ENCODE measurements around the gene RAB35. TPM values are rescaled to one million over a fixed set of nuclear protein-coding genes. Genes with fewer than 3 reads are reported as not detected.

RAB35 gene
- total and polyA plus RNA-seq, 2 experiments from 2014 or later, result 22.6 to 24.0 TPM

DNA sequence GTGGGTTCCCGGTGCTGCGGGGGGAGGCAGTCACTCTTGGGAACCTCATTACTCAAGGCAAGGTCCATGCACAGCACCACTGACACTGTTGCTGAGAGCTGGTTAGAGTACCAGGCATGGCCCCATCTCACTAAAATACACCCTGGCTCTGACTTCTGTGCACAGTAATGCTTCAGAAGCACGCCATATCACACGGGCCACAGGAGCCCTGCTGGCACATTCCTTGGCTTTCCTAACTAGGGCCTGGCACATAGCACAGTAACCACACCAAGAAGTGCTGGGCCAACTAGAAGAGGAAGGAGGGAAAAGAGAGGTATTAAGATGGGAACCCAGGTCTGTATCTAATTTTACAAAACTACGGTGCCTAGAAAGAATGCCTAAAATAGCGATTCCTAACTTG, 13.5 kb upstream of the RAB35 start:
- H3K4me2 ChIP-seq, result no peak overlapping the region
- no peaks in the 10 kb centered on the region for H3K9me2 ChIP-seq (replicated peaks; ENCODE audit: insufficient read depth)
- H3K27ac ChIP-seq, result no peak overlapping the region
- WGBS (ENCODE audit: low lambda C conversion rate, missing lambda C conversion rate), result 95% methylated on average over 6 of the region's 6 CpGs
- no peaks in the 10 kb centered on the region for H3K4me1 ChIP-seq (ENCODE audit: insufficient read depth)
- no peaks in the 10 kb centered on the region for H3K36me3 ChIP-seq (replicated peaks; ENCODE audit: insufficient read depth, low read depth)
- H3K79me2 ChIP-seq, result no peaks in the 10 kb centered on the region
- H3K27me3 ChIP-seq, result no peaks in the 10 kb centered on the region
- DNase-seq (ENCODE audit: low spot score), result no peak
- no peaks in the 10 kb centered on the region for H4K20me1 ChIP-seq (ENCODE audit: insufficient read depth, poor library complexity, severe bottlenecking)
- no peaks in the 10 kb centered on the region for H3K9me3 ChIP-seq (ENCODE audit: low read depth)
- H2AFZ ChIP-seq, result no peak overlapping the region
- TF ChIP-seq EZH2 (IDR thresholded peaks at IDR 0.05; ENCODE audit: borderline replicate concordance) (no peak), EZH2phosphoT487 (IDR thresholded peaks at IDR 0.05; ENCODE audit: low read depth, severe bottlenecking, unreplicated experiment) (no peak)
- TF ChIP-seq, protein P1, sequence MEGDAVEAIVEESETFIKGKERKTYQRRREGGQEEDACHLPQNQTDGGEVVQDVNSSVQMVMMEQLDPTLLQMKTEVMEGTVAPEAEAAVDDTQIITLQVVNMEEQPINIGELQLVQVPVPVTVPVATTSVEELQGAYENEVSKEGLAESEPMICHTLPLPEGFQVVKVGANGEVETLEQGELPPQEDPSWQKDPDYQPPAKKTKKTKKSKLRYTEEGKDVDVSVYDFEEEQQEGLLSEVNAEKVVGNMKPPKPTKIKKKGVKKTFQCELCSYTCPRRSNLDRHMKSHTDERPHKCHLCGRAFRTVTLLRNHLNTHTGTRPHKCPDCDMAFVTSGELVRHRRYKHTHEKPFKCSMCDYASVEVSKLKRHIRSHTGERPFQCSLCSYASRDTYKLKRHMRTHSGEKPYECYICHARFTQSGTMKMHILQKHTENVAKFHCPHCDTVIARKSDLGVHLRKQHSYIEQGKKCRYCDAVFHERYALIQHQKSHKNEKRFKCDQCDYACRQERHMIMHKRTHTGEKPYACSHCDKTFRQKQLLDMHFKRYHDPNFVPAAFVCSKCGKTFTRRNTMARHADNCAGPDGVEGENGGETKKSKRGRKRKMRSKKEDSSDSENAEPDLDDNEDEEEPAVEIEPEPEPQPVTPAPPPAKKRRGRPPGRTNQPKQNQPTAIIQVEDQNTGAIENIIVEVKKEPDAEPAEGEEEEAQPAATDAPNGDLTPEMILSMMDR (IDR thresholded peaks at IDR 0.05; ENCODE audit: poor library complexity), result no peak
- no peak overlapping the region for H3K4me3 ChIP-seq

DNA sequence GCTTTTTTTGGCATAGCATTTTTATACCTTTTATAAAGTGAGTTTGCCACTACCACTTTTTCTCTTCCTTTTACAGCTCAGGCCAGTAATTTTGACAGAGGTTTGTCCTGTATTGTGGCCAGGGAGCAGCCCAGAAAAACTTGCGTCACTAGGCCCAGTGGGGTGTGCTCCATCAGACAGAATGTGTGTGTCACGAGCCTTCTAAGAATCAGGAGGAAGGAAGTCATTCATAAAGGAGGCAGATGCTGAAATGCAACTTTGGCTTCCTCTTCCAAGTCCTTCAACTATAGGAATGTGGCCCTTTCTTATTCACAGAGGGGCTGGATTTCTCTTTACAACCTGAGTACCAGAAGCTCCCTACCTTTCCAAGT, 10.1 kb upstream of the RAB35 start:
- H3K36me3 ChIP-seq (replicated peaks; ENCODE audit: insufficient read depth, low read depth), result no peaks in the 10 kb centered on the region
- H3K4me1 ChIP-seq (ENCODE audit: insufficient read depth), result no peaks in the 10 kb centered on the region
- no peak for DNase-seq (ENCODE audit: low spot score)
- H2AFZ ChIP-seq, result no peak overlapping the region
- H3K27me3 ChIP-seq, result no peaks in the 10 kb centered on the region
- H3K4me3 ChIP-seq, result no peak overlapping the region
- H3K27ac ChIP-seq, result no peak overlapping the region
- no peaks in the 10 kb centered on the region for H3K9me2 ChIP-seq (replicated peaks; ENCODE audit: insufficient read depth)
- TF ChIP-seq, protein P1 (IDR thresholded peaks at IDR 0.05; ENCODE audit: poor library complexity), result no peak
- TF ChIP-seq EZH2 (IDR thresholded peaks at IDR 0.05; ENCODE audit: borderline replicate concordance), result no peak
- no peak for TF ChIP-seq EZH2phosphoT487 (IDR thresholded peaks at IDR 0.05; ENCODE audit: low read depth, severe bottlenecking, unreplicated experiment)
- no peaks in the 10 kb centered on the region for H4K20me1 ChIP-seq (ENCODE audit: insufficient read depth, poor library complexity, severe bottlenecking)
- H3K79me2 ChIP-seq, result no peaks in the 10 kb centered on the region
- no peaks in the 10 kb centered on the region for H3K9me3 ChIP-seq (ENCODE audit: low read depth)
- 88% methylated on average over 2 of the region's 2 CpGs for WGBS (ENCODE audit: low lambda C conversion rate, missing lambda C conversion rate)
- no peak overlapping the region for H3K4me2 ChIP-seq

DNA sequence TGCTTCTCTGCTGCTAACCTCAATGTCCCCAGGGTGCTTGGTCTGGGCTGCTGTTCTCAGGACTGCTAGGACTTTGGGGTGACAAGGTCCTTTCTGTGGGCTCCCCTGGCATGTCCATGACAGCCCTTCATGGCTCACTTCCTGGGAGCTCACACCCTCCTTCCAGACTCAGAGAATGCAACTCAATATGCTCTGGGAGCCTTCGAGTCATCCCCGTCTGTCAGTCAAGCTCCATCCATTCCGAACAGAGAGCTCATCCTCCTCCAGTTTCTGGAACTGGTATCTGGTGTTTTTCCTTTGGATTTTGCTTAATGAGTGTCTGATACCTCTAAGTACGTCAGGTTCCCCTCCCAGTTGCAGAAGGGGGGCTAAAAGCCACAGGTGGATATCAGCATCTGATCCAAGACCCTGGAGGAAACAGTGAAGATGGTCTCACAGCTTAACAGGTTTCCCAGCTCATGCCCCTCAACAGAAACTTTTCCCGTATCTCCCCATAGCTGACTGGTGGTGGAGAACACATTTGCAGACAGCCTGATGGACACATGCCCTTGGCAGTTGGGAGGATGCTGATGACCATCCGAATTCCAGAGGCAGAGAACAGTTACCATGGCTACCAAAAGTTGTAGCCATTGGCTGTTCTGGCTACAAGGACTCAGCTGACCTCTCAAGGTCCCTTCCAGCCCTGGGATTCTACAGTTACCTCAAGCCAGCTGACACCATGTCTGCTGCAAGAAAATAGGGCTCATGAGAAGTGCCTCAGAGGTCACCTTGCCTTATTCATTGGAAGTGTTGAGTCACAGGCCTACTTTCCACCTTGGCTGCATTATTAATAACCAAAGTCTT, 9.5 kb upstream of the RAB35 start:
- TF ChIP-seq, protein P1 (IDR thresholded peaks at IDR 0.05; ENCODE audit: poor library complexity), result no peak
- TF ChIP-seq EZH2 (IDR thresholded peaks at IDR 0.05; ENCODE audit: borderline replicate concordance), result no peak
- TF ChIP-seq EZH2phosphoT487 (IDR thresholded peaks at IDR 0.05; ENCODE audit: low read depth, severe bottlenecking, unreplicated experiment), result no peak
- Histone ChIP-seq H3K9me2 (replicated peaks; ENCODE audit: insufficient read depth) (no peaks in the 10 kb centered on the region), H3K79me2 (no peaks in the 10 kb centered on the region), H3K27ac (no peak overlapping the region), H3K4me1 (ENCODE audit: insufficient read depth) (no peaks in the 10 kb centered on the region), H3K27me3 (no peaks in the 10 kb centered on the region), H2AFZ (no peak overlapping the region), H3K36me3 (replicated peaks; ENCODE audit: insufficient read depth, low read depth) (no peaks in the 10 kb centered on the region), H3K4me3 (no peak overlapping the region), H3K4me2 (no peak overlapping the region), H3K9me3 (ENCODE audit: low read depth) (no peaks in the 10 kb centered on the region), H4K20me1 (ENCODE audit: insufficient read depth, poor library complexity, severe bottlenecking) (no peaks in the 10 kb centered on the region)
- WGBS (ENCODE audit: low lambda C conversion rate, missing lambda C conversion rate), result 88% methylated on average over 6 of the region's 6 CpGs
- DNase-seq (ENCODE audit: low spot score), result no peak
